Psoas muscle (tissue), 8 donors: ENCODE data around the gene SLCO2A1. TPM values are rescaled to one million over a fixed set of nuclear protein-coding genes. Genes with fewer than 3 reads are reported as not detected.

Source experiments
- ATAC-seq, 4 donors: fragments of 200-7000 bp; cut with Tn5 transposase; one replicate each; pipeline ENCODE4 v1.9.1; 2020; ENCODE audit warnings: moderate library complexity in 3 of 4, mild to moderate bottlenecking in 2 of 4
- DNase-seq, 2 donors: peaks; one replicate each; pipeline ENCODE4 v3.0.0-alpha.2; 2020
- H3K27ac ChIP-seq: fragments of 200-600 bp; one replicate; pipeline ENCODE4 v1.8.0; 2022
- H3K27me3 ChIP-seq, 3 donors: fragments of 200-600 bp in 1 of 3; one replicate each; pipeline versions ENCODE4 v1.6.1 to v1.8.0; 2013 to 2022; ENCODE audit warnings: low read length in 2 of 3, mild to moderate bottlenecking in 2 of 3, moderate library complexity in 1 of 3; ENCODE audit not compliant: insufficient read depth in 3 of 3
- H3K36me3 ChIP-seq, 2 donors: fragments of 200-600 bp in 1 of 2; one replicate each; pipeline versions ENCODE4 v1.6.1 to v1.8.0; 2013 to 2022; ENCODE audit warnings: low read depth in 1 of 2, mild to moderate bottlenecking in 1 of 2, moderate library complexity in 1 of 2; ENCODE audit not compliant: insufficient read depth in 1 of 2
- H3K4me1 ChIP-seq: fragments of 200-600 bp; one replicate; pipeline ENCODE4 v1.8.0; 2022
- H3K4me3 ChIP-seq: fragments of 200-600 bp; one replicate; pipeline ENCODE4 v1.8.0; 2022; ENCODE audit warnings: mild to moderate bottlenecking
- H3K9me3 ChIP-seq: fragments of 200-600 bp; one replicate; pipeline ENCODE4 v1.8.0; 2022
- WGBS, 3 donors: extraction: QIAGEN DNeasy Blood & Tissue Kit; methylation state at CpG; one replicate each; pipeline versions ENCODE4 v1.1.6 to v1.1.7; 2013; 5-methylcytosine and 5-hydroxymethylcytosine counted together
- intact Hi-C, 2 donors: fragments of 100-400 bp; cut with DNase I; formaldehyde crosslinking; loops; one replicate each; pipeline versions ENCODE4 v1.11.0 to v1.14.2; 2022
- polyA plus RNA-seq, 3 donors: library from polyadenylated mRNA; stranded (reverse); fragments of 200-250 nt; gene quantifications; one replicate each; pipeline ENCODE4 v1.2.3, GENCODE V29; 2013
- total RNA-seq, 4 donors: library from RNA; stranded (reverse); fragmentation: NEBNext Ultra II Directional in 2 of 4; extraction: Animal tissue kit (Norgen Biotek cat#: 25700) in 2 of 4; gene quantifications; one replicate each; pipeline versions ENCODE4 v1.2.1 to v1.2.4, GENCODE V29; 2021 to 2023
- TF ChIP-seq, protein P1 (sequence below): fragments of 200-600 bp; IDR thresholded peaks from one replicate; pipeline ENCODE4 v1.8.0; 2022; ENCODE audit warnings: antibody characterized with exemption
- donor health status: healthy with polysubstance abuse.
- donor health status: DM: no; HTN: no; CAD: no; lungs with moderate emphysema.
- donor health status: Bipolar disorder and iron deficiency.
- donor health status: healthy.
- donor health status: DM: yes; HTN: yes; CAD: no.
- donor health status: DM: no; HTN: no; CAD: no.
- donor health status: DM: no; HTN: no; CAD: no.
- donor health status: DM: yes; HTN: yes; CAD: no.

The SLCO2A1 gene
- total and polyA plus RNA-seq, 7 donors, result 0.72 to 5.2 (median 3.7) TPM

- Histone ChIP-seq H3K4me1 (peaks cover 19% of the 10 kb centered on the region), H3K4me3 (no peak overlapping the region), H3K36me3 (no peaks in the 10 kb centered on the region), H3K27me3 (no peaks in the 10 kb centered on the region), H3K27ac (no peak overlapping the region), H3K9me3 (no peaks in the 10 kb centered on the region)
- ATAC-seq, result no peak
- 77 to 93% (median 90%) methylated on average over 2 of the region's 2 CpGs for WGBS, 3 donors
- TF ChIP-seq, protein P1, sequence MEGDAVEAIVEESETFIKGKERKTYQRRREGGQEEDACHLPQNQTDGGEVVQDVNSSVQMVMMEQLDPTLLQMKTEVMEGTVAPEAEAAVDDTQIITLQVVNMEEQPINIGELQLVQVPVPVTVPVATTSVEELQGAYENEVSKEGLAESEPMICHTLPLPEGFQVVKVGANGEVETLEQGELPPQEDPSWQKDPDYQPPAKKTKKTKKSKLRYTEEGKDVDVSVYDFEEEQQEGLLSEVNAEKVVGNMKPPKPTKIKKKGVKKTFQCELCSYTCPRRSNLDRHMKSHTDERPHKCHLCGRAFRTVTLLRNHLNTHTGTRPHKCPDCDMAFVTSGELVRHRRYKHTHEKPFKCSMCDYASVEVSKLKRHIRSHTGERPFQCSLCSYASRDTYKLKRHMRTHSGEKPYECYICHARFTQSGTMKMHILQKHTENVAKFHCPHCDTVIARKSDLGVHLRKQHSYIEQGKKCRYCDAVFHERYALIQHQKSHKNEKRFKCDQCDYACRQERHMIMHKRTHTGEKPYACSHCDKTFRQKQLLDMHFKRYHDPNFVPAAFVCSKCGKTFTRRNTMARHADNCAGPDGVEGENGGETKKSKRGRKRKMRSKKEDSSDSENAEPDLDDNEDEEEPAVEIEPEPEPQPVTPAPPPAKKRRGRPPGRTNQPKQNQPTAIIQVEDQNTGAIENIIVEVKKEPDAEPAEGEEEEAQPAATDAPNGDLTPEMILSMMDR, result no peak
- DNase-seq, result no peak
- intact Hi-C loops, result loop anchor here (10.0 kb wide), 3 partner anchors 96 to 1214 kb away; partner anchors contain the start of gene NPHP3 (in 1 of the 2)
Observed at GRCh38 chr3:133938770-133939462, 90.8 kb downstream of the SLCO2A1 start.

DNA sequence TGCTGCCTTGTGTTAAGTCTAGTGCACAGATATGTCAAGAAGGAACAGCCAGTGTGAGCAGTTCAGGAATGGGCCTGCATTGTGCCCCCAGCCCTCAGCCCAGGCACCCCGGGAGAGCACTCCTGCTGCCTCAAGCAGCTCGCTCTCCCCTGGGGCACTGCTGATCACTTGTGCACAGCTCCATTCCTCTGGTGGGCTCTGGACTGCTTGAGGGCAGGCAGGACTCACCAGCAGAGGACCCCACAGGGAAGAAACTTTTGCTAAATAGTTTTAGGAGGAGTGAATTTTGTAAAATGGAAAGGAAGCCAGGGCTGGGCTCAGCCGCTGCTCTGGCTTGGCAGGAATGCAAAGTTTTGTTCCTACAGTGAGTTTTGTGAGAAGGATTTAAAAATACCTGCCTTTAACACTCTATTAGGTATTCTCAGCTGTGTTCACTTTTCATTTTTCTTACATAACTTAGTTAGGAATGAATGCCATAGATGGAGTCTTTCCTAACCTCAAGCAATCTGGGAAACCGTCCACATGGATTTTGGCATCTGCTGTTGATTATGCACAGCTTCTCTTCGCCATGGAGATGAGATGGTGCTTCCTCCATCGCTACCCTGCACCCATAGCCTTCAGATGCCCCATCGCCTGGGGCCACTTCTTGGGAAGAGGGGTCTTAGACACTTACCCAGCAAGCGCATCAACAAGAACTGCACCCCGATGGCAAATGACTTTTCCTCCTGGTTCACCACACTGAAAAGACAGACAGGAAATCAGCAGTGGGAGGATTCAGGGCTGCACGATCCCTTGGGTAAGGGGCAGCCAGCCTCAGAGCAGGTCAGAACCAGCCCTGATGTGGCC, 91.7 kb downstream of the SLCO2A1 start:
- Histone ChIP-seq H3K27ac (no peak overlapping the region), H3K4me1 (peaks cover 16% of the 10 kb centered on the region), H3K9me3 (no peaks in the 10 kb centered on the region), H3K36me3 (no peaks in the 10 kb centered on the region), H3K27me3 (no peaks in the 10 kb centered on the region), H3K4me3 (no peak overlapping the region)
- DNase-seq (no peak), ATAC-seq (no peak)
- intact Hi-C loops, result loop anchor here (10.0 kb wide), 3 partner anchors 97 to 1213 kb away; partner anchors contain the start of gene NPHP3 (in 1 of the 2)
- TF ChIP-seq, protein P1, result no peak
- 70 to 71% (median 71%) methylated on average over 10 of the region's 10 CpGs for WGBS, 3 donors

GRCh38 chr3:133937061-133937686, 92.6 kb downstream of the SLCO2A1 start:
- ATAC-seq, result no peak
- Histone ChIP-seq H3K4me3 (no peak overlapping the region), H3K36me3 (no peaks in the 10 kb centered on the region), H3K4me1 (peaks cover 15% of the 10 kb centered on the region), H3K27ac (no peak overlapping the region), H3K9me3 (no peaks in the 10 kb centered on the region), H3K27me3 (no peaks in the 10 kb centered on the region)
- WGBS, 3 donors, result 87 to 95% (median 92%) methylated on average over 8 of the region's 8 CpGs
- TF ChIP-seq, protein P1, result no peak
- intact Hi-C loops, result loop anchor here (10.0 kb wide), 3 partner anchors 98 to 1212 kb away; partner anchors contain the start of gene NPHP3 (in 1 of the 2)
- DNase-seq, result no peak

DNA sequence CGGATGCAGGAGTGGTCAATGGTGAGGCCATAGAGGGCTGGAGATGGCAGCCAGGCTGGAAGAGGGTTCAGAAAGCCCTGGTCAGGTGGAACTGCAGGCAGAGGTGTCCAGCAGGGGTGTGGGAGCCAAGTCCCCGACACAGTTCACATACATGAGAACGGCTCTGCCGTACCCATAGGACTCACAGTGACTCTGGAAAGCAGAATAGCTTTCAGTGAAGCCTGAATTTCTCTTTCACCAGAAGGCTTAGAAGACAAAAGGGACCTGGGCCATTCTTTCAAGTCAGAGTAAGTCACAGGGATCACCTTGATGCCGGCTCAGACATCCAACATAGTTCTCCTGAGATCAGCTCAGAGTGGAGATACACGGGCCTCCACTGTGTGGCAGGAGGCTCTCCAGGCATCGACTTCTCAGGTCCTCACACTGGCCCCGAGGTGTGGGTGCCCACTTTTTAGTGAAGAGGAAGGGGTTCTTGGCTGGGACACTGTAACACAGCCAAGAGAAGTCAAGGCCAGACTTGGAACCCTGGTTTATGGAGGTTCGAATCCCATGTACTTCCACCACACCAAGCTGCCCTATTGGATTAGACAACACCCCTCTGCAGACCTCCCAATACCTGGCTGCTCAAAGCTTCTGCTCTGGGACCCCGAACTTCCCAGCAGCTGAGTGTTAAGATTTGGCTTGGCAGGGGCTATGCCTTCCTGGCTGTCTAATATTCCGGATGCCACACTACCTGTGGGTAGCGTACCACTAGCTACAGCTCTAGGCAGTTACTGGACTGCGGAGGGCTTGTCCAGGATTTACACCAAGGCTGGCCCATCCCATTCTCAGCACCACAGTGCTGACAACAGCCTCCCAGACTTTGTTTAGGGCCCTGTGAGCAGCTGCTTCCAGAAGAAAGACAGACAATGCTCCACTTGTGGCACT, 93.6 kb downstream of the SLCO2A1 start:
- no peaks in the 10 kb centered on the region for H3K36me3 ChIP-seq
- no peaks in the 10 kb centered on the region for H3K27me3 ChIP-seq
- no peak for DNase-seq
- 91 to 94% (median 94%) methylated on average over 13 of the region's 13 CpGs for WGBS, 3 donors
- no peak overlapping the region for H3K4me3 ChIP-seq
- intact Hi-C loops, result loop anchor here (10.0 kb wide), 3 partner anchors 99 to 1211 kb away; partner anchors contain the start of gene NPHP3 (in 1 of the 2)
- no peak overlapping the region for H3K27ac ChIP-seq
- TF ChIP-seq, protein P1, result no peak
- ATAC-seq, result no peak
- H3K9me3 ChIP-seq, result no peaks in the 10 kb centered on the region
- peaks cover 4% of the 10 kb centered on the region for H3K4me1 ChIP-seq
